ENCODE results near the gene KRTAP10-4.

DNA sequence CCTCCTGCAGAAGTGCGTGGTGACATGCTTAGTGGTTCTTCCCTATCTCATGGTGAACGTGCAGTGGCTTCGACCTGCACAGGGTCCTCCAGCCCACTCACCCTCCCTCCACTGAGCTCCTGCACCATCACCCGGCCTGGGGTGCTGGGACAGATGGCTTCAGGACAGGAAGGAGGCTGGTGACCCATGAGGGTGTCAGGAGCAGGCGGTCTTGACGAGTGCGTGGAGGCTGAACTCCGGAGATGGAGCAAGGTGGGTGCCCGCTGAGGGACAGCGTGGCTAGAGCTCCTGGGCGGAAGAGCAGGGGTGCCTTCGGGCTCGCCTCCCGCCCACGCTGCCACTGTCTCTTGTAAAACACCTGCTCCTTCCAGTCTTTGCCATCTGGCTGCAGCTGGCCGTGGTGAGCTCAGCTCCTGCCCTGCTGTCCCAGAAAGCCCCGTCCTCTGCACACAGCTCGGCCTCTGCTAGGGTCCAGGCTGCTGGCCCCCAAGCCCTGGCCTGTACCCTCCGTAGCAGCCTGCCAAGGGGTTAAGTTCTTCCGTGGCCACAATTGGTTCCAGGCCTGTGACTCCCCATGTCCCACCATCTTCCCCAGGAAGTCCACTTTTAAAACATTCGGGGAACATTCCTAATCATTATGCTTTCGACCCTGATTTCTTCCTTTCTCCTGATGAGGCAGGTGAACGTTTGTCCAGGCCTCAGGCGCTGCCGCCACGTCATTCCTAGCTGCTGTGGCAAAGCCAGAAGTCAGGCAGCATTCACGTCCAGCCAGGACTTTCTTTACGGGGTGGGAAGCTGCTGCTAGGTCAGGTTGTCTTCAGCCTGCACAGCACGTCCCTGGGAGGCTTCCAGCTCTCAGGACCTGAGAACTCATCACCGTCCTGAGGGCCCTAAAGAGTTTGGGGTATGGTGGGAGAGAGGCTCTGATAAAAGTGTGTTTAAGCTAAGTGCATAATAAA, 41.6 kb upstream of the KRTAP10-4 start:
- TF ChIP-seq REST (IDR thresholded peaks at IDR 0.05) = no peak
- TF ChIP-seq SP1 (IDR thresholded peaks at IDR 0.05) = no peak
- TF ChIP-seq CTCF (IDR thresholded peaks at IDR 0.05; ENCODE audit: low read depth, low read length, missing input control) = no peak
- TF ChIP-seq FOXA1 (IDR thresholded peaks at IDR 0.05) = no peak
- no peak for TF ChIP-seq MAX (IDR thresholded peaks at IDR 0.05)
- no peak for TF ChIP-seq YY1 (IDR thresholded peaks at IDR 0.05)
- TF ChIP-seq, protein P1, sequence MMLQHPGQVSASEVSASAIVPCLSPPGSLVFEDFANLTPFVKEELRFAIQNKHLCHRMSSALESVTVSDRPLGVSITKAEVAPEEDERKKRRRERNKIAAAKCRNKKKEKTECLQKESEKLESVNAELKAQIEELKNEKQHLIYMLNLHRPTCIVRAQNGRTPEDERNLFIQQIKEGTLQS (IDR thresholded peaks at IDR 0.05) = no peak
- no peak for TF ChIP-seq GABPA (IDR thresholded peaks at IDR 0.05 in 1 of 2, conservative IDR thresholded peaks at IDR 0.05 in 1 of 2)
- no peak for TF ChIP-seq RXRA (IDR thresholded peaks at IDR 0.05)
- TF ChIP-seq RAD21 (IDR thresholded peaks at IDR 0.05) = no peak
